ENCODE results near the gene RPL13.

Gene RPL13

GRCh38 chr16:89536371-89536770 is 24.1 kb upstream of the RPL13 start:
- no peak for TF ChIP-seq GLIS3 (CRISPR knock-in tag; IDR thresholded peaks at IDR 0.05)
- no peak for TF ChIP-seq ZNF70 (CRISPR knock-in tag; IDR thresholded peaks at IDR 0.05)
- TF ChIP-seq ARNTL (CRISPR knock-in tag; IDR thresholded peaks at IDR 0.05; ENCODE audit: borderline replicate concordance, low read depth) = no peak
- no peak for TF ChIP-seq ZFP30 (CRISPR knock-in tag; IDR thresholded peaks at IDR 0.05)
- no peak for TF ChIP-seq ZNF565 (CRISPR knock-in tag; conservative IDR thresholded peaks at IDR 0.05; ENCODE audit: low read depth)
- TF ChIP-seq TOX (CRISPR knock-in tag; IDR thresholded peaks at IDR 0.05; ENCODE audit: borderline replicate concordance) = no peak
- no peak for ATAC-seq

- no peak for ATAC-seq
- TF ChIP-seq ZFP3 (CRISPR knock-in tag; IDR thresholded peaks at IDR 0.05) = no peak
- TF ChIP-seq, protein P1, sequence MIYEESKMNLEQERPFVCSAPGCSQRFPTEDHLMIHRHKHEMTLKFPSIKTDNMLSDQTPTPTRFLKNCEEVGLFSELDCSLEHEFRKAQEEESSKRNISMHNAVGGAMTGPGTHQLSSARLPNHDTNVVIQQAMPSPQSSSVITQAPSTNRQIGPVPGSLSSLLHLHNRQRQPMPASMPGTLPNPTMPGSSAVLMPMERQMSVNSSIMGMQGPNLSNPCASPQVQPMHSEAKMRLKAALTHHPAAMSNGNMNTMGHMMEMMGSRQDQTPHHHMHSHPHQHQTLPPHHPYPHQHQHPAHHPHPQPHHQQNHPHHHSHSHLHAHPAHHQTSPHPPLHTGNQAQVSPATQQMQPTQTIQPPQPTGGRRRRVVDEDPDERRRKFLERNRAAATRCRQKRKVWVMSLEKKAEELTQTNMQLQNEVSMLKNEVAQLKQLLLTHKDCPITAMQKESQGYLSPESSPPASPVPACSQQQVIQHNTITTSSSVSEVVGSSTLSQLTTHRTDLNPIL (CRISPR knock-in tag; IDR thresholded peaks at IDR 0.05; ENCODE audit: low read depth) = no peak
- TF ChIP-seq ZFP30 (CRISPR knock-in tag; IDR thresholded peaks at IDR 0.05) = no peak
- TF ChIP-seq ARNTL (CRISPR knock-in tag; IDR thresholded peaks at IDR 0.05; ENCODE audit: borderline replicate concordance, low read depth) = no peak
- TF ChIP-seq RARB (CRISPR knock-in tag; IDR thresholded peaks at IDR 0.05) = no peak
- no peak for TF ChIP-seq SNAI2 (CRISPR knock-in tag; IDR thresholded peaks at IDR 0.05)
- TF ChIP-seq ESRRG (CRISPR knock-in tag; IDR thresholded peaks at IDR 0.05) = no peak
- TF ChIP-seq TCF4 (CRISPR knock-in tag; IDR thresholded peaks at IDR 0.05; ENCODE audit: borderline replicate concordance) = no peak
- no peak for TF ChIP-seq TOX (CRISPR knock-in tag; IDR thresholded peaks at IDR 0.05; ENCODE audit: borderline replicate concordance)
- no peak for TF ChIP-seq PPARA (CRISPR knock-in tag; IDR thresholded peaks at IDR 0.05; ENCODE audit: borderline replicate concordance)
- TF ChIP-seq, protein P2, sequence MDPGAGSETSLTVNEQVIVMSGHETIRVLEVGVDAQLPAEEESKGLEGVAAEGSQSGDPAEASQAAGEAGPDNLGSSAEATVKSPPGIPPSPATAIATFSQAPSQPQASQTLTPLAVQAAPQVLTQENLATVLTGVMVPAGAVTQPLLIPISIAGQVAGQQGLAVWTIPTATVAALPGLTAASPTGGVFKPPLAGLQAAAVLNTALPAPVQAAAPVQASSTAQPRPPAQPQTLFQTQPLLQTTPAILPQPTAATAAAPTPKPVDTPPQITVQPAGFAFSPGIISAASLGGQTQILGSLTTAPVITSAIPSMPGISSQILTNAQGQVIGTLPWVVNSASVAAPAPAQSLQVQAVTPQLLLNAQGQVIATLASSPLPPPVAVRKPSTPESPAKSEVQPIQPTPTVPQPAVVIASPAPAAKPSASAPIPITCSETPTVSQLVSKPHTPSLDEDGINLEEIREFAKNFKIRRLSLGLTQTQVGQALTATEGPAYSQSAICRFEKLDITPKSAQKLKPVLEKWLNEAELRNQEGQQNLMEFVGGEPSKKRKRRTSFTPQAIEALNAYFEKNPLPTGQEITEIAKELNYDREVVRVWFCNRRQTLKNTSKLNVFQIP (CRISPR knock-in tag; IDR thresholded peaks at IDR 0.05; ENCODE audit: borderline replicate concordance, low read depth) = no peak
- TF ChIP-seq, protein P3, sequence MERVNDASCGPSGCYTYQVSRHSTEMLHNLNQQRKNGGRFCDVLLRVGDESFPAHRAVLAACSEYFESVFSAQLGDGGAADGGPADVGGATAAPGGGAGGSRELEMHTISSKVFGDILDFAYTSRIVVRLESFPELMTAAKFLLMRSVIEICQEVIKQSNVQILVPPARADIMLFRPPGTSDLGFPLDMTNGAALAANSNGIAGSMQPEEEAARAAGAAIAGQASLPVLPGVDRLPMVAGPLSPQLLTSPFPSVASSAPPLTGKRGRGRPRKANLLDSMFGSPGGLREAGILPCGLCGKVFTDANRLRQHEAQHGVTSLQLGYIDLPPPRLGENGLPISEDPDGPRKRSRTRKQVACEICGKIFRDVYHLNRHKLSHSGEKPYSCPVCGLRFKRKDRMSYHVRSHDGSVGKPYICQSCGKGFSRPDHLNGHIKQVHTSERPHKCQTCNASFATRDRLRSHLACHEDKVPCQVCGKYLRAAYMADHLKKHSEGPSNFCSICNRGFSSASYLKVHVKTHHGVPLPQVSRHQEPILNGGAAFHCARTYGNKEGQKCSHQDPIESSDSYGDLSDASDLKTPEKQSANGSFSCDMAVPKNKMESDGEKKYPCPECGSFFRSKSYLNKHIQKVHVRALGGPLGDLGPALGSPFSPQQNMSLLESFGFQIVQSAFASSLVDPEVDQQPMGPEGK (CRISPR knock-in tag; IDR thresholded peaks at IDR 0.05; ENCODE audit: borderline replicate concordance) = no peak
- TF ChIP-seq ISL1 (CRISPR knock-in tag; IDR thresholded peaks at IDR 0.05) = no peak
Observed at GRCh38 chr16:89536886-89537548, 23.5 kb upstream of the RPL13 start.

- ATAC-seq = no peak
Observed at GRCh38 chr16:89537549-89537925, 22.9 kb upstream of the RPL13 start.

GRCh38 chr16:89538286-89538685 is 22.2 kb upstream of the RPL13 start:
- no peak for ATAC-seq
- TF ChIP-seq ZC3H10 (CRISPR knock-in tag; IDR thresholded peaks at IDR 0.05) (no peak), ZFP3 (CRISPR knock-in tag; IDR thresholded peaks at IDR 0.05) (no peak), OSR1 (CRISPR knock-in tag; IDR thresholded peaks at IDR 0.05) (no peak), ZNF70 (CRISPR knock-in tag; IDR thresholded peaks at IDR 0.05) (no peak), ZNF8 (CRISPR knock-in tag; IDR thresholded peaks at IDR 0.05) (no peak), RARB (CRISPR knock-in tag; IDR thresholded peaks at IDR 0.05) (no peak), TOX (CRISPR knock-in tag; IDR thresholded peaks at IDR 0.05; ENCODE audit: borderline replicate concordance) (no peak), TCF4 (CRISPR knock-in tag; IDR thresholded peaks at IDR 0.05; ENCODE audit: borderline replicate concordance) (no peak), BACH2 (CRISPR knock-in tag; IDR thresholded peaks at IDR 0.05; ENCODE audit: borderline replicate concordance) (no peak), PPARA (CRISPR knock-in tag; IDR thresholded peaks at IDR 0.05; ENCODE audit: borderline replicate concordance) (no peak), ARNTL (CRISPR knock-in tag; IDR thresholded peaks at IDR 0.05; ENCODE audit: borderline replicate concordance, low read depth) (no peak), ZFP30 (CRISPR knock-in tag; IDR thresholded peaks at IDR 0.05) (no peak), ISL1 (CRISPR knock-in tag; IDR thresholded peaks at IDR 0.05) (no peak), CSDC2 (CRISPR knock-in tag; IDR thresholded peaks at IDR 0.05) (no peak), SNAI2 (CRISPR knock-in tag; IDR thresholded peaks at IDR 0.05) (no peak)
- TF ChIP-seq, protein P2 (CRISPR knock-in tag; IDR thresholded peaks at IDR 0.05; ENCODE audit: borderline replicate concordance, low read depth) = no peak
- TF ChIP-seq, protein P4, sequence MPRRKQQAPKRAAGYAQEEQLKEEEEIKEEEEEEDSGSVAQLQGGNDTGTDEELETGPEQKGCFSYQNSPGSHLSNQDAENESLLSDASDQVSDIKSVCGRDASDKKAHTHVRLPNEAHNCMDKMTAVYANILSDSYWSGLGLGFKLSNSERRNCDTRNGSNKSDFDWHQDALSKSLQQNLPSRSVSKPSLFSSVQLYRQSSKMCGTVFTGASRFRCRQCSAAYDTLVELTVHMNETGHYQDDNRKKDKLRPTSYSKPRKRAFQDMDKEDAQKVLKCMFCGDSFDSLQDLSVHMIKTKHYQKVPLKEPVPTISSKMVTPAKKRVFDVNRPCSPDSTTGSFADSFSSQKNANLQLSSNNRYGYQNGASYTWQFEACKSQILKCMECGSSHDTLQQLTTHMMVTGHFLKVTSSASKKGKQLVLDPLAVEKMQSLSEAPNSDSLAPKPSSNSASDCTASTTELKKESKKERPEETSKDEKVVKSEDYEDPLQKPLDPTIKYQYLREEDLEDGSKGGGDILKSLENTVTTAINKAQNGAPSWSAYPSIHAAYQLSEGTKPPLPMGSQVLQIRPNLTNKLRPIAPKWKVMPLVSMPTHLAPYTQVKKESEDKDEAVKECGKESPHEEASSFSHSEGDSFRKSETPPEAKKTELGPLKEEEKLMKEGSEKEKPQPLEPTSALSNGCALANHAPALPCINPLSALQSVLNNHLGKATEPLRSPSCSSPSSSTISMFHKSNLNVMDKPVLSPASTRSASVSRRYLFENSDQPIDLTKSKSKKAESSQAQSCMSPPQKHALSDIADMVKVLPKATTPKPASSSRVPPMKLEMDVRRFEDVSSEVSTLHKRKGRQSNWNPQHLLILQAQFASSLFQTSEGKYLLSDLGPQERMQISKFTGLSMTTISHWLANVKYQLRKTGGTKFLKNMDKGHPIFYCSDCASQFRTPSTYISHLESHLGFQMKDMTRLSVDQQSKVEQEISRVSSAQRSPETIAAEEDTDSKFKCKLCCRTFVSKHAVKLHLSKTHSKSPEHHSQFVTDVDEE (CRISPR knock-in tag; IDR thresholded peaks at IDR 0.05) = no peak
- TF ChIP-seq, protein P5, sequence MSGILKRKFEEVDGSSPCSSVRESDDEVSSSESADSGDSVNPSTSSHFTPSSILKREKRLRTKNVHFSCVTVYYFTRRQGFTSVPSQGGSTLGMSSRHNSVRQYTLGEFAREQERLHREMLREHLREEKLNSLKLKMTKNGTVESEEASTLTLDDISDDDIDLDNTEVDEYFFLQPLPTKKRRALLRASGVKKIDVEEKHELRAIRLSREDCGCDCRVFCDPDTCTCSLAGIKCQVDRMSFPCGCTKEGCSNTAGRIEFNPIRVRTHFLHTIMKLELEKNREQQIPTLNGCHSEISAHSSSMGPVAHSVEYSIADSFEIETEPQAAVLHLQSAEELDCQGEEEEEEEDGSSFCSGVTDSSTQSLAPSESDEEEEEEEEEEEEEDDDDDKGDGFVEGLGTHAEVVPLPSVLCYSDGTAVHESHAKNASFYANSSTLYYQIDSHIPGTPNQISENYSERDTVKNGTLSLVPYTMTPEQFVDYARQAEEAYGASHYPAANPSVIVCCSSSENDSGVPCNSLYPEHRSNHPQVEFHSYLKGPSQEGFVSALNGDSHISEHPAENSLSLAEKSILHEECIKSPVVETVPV (CRISPR knock-in tag; IDR thresholded peaks at IDR 0.05) = no peak

More at GRCh38 chr16:89537549-89537925, 22.9 kb upstream of the RPL13 start:
- no peak for TF ChIP-seq ZNF8 (CRISPR knock-in tag; IDR thresholded peaks at IDR 0.05)
- no peak for TF ChIP-seq ZNF70 (CRISPR knock-in tag; IDR thresholded peaks at IDR 0.05)

Measured in SK-N-SH treated with all-trans-retinoic acid at 6 μM for 48 hours (cell line).